HepG2 (cell line): Measurements from ENCODE around the gene LRPPRC.

Source experiments
- ARID2 ChIP-seq: sonication (generic); formaldehyde crosslinking; IDR thresholded peaks from 2 replicates; pipeline ENCODE4 v1.8.1; 2022; ENCODE audit warnings: mild to moderate bottlenecking, missing genetic modification reagents, borderline replicate concordance
- HDAC2 ChIP-seq: sonication (generic); formaldehyde crosslinking; IDR thresholded peaks from 2 replicates; pipeline ENCODE4 v1.4.0; 2020; ENCODE audit warnings: missing genetic modification reagents
- POLR2AphosphoS5 ChIP-seq: IDR thresholded peaks from 2 replicates; pipeline ENCODE4 v1.6.1; 2012; ENCODE audit warnings: low read depth, low read length
- PRPF4 ChIP-seq: fragments of 200-400 bp; formaldehyde crosslinking; IDR thresholded peaks from 2 replicates; pipeline ENCODE4 v1.6.1; 2016; ENCODE audit warnings: low read length, low read depth; ENCODE audit not compliant: poor library complexity, severe bottlenecking
- RXRA ChIP-seq: sonication (generic); formaldehyde crosslinking; IDR thresholded peaks from 2 replicates; pipeline ENCODE4 v1.5.1; 2020; ENCODE audit warnings: missing genetic modification reagents
- SETDB1 ChIP-seq: sonication (generic); formaldehyde crosslinking; IDR thresholded peaks from 2 replicates; pipeline ENCODE4 v1.5.1; 2020; ENCODE audit warnings: missing genetic modification reagents, mild to moderate bottlenecking, borderline replicate concordance
- ZBTB3 ChIP-seq: sonication (generic); formaldehyde crosslinking; IDR thresholded peaks from 2 replicates; pipeline ENCODE4 v1.4.0; 2020; ENCODE audit warnings: low read depth, mild to moderate bottlenecking, moderate library complexity, missing genetic modification reagents, borderline replicate concordance
- ZFP36 ChIP-seq: fragments of 150-350 bp; IDR thresholded peaks from 2 replicates; pipeline ENCODE4 v1.6.1; 2018; ENCODE audit warnings: borderline replicate concordance, low read length, low read depth; ENCODE audit not compliant: partially characterized antibody
- ZFP41 ChIP-seq: sonication (generic); formaldehyde crosslinking; IDR thresholded peaks from 2 replicates; pipeline ENCODE4 v1.4.0; 2020; ENCODE audit warnings: mild to moderate bottlenecking, missing genetic modification reagents, borderline replicate concordance
- ZNF207 ChIP-seq: fragments of 450-650 bp; IDR thresholded peaks from 2 replicates; pipeline ENCODE4 v1.6.1; 2016; ENCODE audit warnings: antibody characterized with exemption, borderline replicate concordance
- ZNF251 ChIP-seq: sonication (generic); formaldehyde crosslinking; IDR thresholded peaks from 2 replicates; pipeline ENCODE4 v1.9.0; 2021; ENCODE audit warnings: mild to moderate bottlenecking, missing genetic modification reagents
- TF ChIP-seq, protein P1 (sequence below): sonication (generic); formaldehyde crosslinking; conservative IDR thresholded peaks from 2 replicates; pipeline ENCODE4 v1.8.1; 2023; ENCODE audit warnings: missing genetic modification reagents
- TF ChIP-seq, protein P2 (sequence below): sonication (generic); formaldehyde crosslinking; IDR thresholded peaks from 2 replicates; pipeline ENCODE4 v1.5.0; 2020; ENCODE audit warnings: mild to moderate bottlenecking, missing genetic modification reagents, moderate library complexity

DNA sequence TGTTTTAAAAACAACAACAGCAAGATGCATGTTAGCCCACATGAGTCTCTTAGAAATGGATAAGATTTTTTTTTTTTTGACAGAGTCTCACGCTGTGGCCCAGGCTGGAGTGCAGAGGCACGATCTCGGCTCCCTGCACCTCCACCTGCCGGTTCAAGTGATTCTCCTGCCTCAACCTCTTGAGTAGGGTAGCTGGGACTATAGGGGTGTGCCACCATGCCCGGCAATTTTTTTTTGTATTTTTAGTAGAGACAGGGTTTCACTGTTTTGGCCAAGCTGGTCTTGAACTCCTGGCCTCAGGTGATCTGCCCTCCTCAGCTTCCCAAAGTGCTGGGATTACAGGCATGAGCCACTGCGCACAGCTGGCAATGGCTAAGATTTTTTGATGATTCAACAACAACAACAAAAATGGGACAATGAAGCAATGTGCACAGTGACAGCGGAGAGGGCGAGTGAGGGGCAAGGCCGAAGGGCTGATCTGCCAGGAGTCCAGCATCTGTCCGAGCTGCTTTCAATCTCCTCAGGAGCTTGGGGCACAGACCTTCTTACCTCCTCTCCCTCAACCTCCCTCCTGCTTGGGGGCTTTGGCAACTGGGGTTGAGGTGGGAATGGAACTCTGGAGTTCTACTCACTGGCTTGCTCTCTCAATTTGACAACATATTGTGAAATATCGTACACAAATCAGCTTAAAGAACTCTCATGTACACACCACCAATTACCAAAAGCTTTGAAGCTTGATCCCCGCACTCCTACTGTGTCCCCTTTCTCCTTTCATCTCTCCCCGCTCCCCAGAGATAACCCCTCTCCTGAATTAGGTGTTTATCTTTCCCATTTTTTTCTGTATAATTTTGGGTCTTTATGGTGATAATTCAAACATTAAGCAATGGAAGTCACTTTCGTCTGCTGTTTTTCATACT, 153.6 kb downstream of the LRPPRC start:
- TF ChIP-seq, protein P1, sequence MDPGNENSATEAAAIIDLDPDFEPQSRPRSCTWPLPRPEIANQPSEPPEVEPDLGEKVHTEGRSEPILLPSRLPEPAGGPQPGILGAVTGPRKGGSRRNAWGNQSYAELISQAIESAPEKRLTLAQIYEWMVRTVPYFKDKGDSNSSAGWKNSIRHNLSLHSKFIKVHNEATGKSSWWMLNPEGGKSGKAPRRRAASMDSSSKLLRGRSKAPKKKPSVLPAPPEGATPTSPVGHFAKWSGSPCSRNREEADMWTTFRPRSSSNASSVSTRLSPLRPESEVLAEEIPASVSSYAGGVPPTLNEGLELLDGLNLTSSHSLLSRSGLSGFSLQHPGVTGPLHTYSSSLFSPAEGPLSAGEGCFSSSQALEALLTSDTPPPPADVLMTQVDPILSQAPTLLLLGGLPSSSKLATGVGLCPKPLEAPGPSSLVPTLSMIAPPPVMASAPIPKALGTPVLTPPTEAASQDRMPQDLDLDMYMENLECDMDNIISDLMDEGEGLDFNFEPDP (CRISPR knock-in tag), result no peak
- no peak for TF ChIP-seq ZNF251 (CRISPR knock-in tag)
- TF ChIP-seq ZFP41 (CRISPR knock-in tag), result no peak
- TF ChIP-seq POLR2AphosphoS5, result no peak
- TF ChIP-seq ZFP36, result no peak
- TF ChIP-seq, protein P2, sequence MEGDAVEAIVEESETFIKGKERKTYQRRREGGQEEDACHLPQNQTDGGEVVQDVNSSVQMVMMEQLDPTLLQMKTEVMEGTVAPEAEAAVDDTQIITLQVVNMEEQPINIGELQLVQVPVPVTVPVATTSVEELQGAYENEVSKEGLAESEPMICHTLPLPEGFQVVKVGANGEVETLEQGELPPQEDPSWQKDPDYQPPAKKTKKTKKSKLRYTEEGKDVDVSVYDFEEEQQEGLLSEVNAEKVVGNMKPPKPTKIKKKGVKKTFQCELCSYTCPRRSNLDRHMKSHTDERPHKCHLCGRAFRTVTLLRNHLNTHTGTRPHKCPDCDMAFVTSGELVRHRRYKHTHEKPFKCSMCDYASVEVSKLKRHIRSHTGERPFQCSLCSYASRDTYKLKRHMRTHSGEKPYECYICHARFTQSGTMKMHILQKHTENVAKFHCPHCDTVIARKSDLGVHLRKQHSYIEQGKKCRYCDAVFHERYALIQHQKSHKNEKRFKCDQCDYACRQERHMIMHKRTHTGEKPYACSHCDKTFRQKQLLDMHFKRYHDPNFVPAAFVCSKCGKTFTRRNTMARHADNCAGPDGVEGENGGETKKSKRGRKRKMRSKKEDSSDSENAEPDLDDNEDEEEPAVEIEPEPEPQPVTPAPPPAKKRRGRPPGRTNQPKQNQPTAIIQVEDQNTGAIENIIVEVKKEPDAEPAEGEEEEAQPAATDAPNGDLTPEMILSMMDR (CRISPR knock-in tag), result no peak
- TF ChIP-seq PRPF4, result no peak
- no peak for TF ChIP-seq ARID2 (CRISPR knock-in tag)
- TF ChIP-seq SETDB1, result no peak
- TF ChIP-seq HDAC2 (CRISPR knock-in tag), result 0 out of 2 replicates have a peak, but pooled peaks have one; percentile 4
- TF ChIP-seq RXRA, result no peak
- TF ChIP-seq ZBTB3 (CRISPR knock-in tag), result no peak
- TF ChIP-seq ZNF207, result no peak
